HG03460 (cell line): ENCODE data around the gene MYBPHL.

Experiments used
- ATAC-seq: cut with Tn5 transposase; IDR thresholded peaks from one replicate; pipeline ENCODE4 v1.9.1; 2021; ENCODE audit not compliant: unreplicated experiment

Gene MYBPHL

GRCh38 chr1:109253803-109254620 is 52.8 kb downstream of the MYBPHL start:
- ATAC-seq = no peak

GRCh38 chr1:109252893-109253802 is 53.7 kb downstream of the MYBPHL start:
- no peak for ATAC-seq

DNA sequence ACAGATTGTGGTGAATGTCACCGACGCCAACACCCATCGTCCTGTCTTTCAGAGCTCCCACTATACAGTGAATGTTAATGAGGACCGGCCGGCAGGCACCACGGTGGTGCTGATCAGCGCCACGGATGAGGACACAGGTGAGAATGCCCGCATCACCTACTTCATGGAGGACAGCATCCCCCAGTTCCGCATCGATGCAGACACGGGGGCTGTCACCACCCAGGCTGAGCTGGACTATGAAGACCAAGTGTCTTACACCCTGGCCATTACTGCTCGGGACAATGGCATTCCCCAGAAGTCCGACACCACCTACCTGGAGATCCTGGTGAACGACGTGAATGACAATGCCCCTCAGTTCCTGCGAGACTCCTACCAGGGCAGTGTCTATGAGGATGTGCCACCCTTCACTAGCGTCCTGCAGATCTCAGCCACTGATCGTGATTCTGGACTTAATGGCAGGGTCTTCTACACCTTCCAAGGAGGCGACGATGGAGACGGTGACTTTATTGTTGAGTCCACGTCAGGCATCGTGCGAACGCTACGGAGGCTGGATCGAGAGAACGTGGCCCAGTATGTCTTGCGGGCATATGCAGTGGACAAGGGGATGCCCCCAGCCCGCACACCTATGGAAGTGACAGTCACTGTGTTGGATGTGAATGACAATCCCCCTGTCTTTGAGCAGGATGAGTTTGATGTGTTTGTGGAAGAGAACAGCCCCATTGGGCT is 54.5 kb downstream of the MYBPHL start:
- ATAC-seq = no peak

GRCh38 chr1:109251277-109252166 is 55.3 kb downstream of the MYBPHL start:
- ATAC-seq = no peak

DNA sequence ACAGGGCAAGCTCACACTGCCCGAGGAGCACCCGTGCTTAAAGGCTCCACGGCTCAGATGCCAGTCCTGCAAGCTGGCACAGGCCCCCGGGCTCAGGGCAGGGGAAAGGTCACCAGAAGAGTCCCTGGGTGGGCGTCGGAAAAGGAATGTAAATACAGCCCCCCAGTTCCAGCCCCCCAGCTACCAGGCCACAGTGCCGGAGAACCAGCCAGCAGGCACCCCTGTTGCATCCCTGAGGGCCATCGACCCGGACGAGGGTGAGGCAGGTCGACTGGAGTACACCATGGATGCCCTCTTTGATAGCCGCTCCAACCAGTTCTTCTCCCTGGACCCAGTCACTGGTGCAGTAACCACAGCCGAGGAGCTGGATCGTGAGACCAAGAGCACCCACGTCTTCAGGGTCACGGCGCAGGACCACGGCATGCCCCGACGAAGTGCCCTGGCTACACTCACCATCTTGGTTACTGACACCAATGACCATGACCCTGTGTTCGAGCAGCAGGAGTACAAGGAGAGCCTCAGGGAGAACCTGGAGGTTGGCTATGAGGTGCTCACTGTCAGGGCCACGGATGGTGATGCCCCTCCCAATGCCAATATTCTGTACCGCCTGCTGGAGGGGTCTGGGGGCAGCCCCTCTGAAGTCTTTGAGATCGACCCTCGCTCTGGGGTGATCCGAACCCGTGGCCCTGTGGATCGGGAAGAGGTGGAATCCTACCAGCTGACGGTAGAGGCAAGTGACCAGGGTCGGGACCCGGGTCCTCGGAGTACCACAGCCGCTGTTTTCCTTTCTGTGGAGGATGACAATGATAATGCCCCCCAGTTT is 56.1 kb downstream of the MYBPHL start:
- no peak for ATAC-seq

GRCh38 chr1:109249654-109250401 is 57.0 kb downstream of the MYBPHL start:
- peak; percentile 28 for ATAC-seq

- peak; percentile 85 for ATAC-seq
These were observed 57.8 kb downstream of the MYBPHL start, which contains the start of gene CELSR2 for GRCh38 chr1:109248797-109249629. Gene CELSR2 (plus strand): TSS chr1:109249539. CDS start chr1:109250080, 541 bp downstream.

DNA sequence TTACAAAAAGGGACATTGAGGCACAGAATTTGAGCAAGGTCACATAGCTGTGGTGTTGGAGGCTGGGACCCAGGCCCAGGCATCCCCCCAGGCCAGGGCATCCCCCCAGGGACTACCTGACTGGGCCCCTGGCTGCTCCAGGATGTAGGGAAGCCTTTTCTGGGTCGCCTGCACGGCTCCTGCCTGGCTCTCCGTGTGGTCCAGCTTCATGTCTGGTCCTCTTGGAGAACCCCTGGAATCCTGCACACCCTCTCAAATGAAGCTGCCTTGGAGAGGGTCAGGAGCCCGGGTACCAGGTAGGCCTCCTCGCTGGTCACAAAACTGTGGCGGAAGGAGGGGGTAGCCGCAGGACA is 58.4 kb downstream of the MYBPHL start:
- no peak for ATAC-seq

DNA sequence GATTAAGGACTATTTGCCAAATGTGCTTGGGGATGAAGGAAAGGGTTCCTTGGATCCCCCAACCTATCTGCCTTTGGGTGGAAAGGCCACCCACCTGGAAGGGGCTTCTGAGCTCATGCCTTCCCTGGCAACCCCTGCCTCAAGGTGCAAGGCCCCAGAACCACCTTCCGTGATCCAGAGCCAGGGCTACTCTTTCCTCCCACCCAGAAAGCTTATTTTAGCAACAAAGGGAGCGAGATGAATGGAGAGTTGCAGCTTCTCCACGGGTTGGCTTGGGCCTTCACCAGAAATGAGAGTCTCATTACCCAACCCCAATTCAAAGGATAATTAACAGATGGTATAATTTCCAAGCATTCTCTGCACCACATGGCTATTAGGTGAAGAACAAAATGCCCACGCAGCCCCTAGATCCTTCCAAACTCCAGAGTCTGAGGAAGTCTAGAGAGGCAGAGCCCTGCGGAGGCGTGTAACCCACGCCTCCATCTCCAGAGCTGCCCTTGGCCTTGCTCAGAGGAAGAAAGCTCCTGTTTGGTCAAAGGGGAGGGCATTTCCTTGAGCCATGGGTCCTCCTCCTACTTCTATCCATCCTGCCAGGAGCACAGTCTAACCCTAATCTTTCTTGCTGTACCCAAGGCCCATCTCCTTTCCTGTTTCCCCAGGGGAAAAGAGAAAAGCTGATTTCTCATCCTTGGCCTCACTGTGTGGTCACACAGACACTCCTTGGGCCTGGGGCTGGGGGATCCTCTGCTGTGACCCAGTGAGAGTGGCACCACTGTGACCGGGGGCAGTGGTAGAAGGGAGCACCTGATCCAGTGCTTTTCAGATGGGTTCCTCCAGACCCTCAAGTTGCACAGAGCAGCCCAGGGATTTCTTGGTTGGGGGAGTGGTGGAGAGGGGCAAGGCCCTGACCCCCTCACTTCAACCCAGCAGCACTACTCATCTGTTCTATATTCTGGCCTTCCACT is 59.1 kb downstream of the MYBPHL start:
- ATAC-seq = no peak

DNA sequence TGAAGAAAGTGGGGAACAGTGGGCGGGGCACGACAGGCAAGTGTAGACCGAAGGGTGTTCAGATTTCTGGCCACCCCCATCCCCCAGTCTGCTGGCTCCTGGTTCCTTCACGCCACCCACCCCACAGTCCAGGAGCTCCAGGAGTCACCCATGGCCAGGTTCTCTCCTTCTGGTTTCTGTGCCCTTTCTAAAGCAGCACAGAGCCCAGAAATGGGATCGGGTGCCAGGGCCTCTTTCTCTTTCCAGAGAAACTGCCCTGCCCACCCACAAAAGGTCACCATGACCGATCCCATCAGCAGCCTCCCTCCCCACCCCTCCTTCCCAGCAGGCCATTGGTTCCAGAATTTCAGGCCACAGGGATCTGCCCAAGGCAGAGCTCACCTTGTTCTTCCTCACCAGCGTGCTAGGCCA is 60.7 kb downstream of the MYBPHL start:
- ATAC-seq = no peak

GRCh38 chr1:109243860-109244552 is 62.8 kb downstream of the MYBPHL start:
- ATAC-seq = no peak

- ATAC-seq = no peak
These were observed 63.6 kb downstream of the MYBPHL start for GRCh38 chr1:109243221-109243620.

GRCh38 chr1:109242387-109242786 is 64.4 kb downstream of the MYBPHL start:
- ATAC-seq = no peak
